ENCODE results near the gene COL20A1. TPM values are rescaled to one million over a fixed set of nuclear protein-coding genes. Genes with fewer than 3 reads are reported as not detected.
A peak's percentile ranks its signal among the peaks of the same experiment; 100 is the strongest.

The COL20A1 gene
- total and polyA plus RNA-seq, 2 donors, result 0.05 to 0.30 TPM

GRCh38 chr20:63265891-63266515, 27.0 kb upstream of the COL20A1 start:
- Histone ChIP-seq H3K4me3 (ENCODE audit: low read length in 2 of 2) (no peak overlapping the region), H3K4me1 (ENCODE audit: control insufficient read depth in 2 of 2, insufficient read depth in 2 of 2, low read length in 2 of 2) (peaks cover 0 to 10% of the 10 kb centered on the region in 2 donors), H3K27me3 (ENCODE audit: control insufficient read depth in 2 of 2, insufficient read depth in 1 of 2, low read length in 1 of 2) (peaks cover under 1 to 51% of the 10 kb centered on the region in 2 donors), H3K27ac (ENCODE audit: low read depth in 1 of 2, low read length in 1 of 2) (no peak overlapping the region), H3K36me3 (ENCODE audit: control insufficient read depth in 2 of 2, insufficient read depth in 2 of 2, low read length in 1 of 2) (no peaks in the 10 kb centered on the region), H3K9me3 (ENCODE audit: control insufficient read depth in 2 of 2, insufficient read depth in 1 of 2, low read length in 1 of 2) (no peaks in the 10 kb centered on the region)
- WGBS, result 84% methylated on average over 12 of the region's 12 CpGs
- DNase-seq (ENCODE audit: low read depth in 6 of 9, low spot score in 9 of 9), result no peak

- H3K9me3 ChIP-seq (ENCODE audit: control insufficient read depth in 2 of 2, insufficient read depth in 1 of 2, low read length in 1 of 2), result peaks cover 0 to 2% of the 10 kb centered on the region in 2 donors
- H3K4me3 ChIP-seq (ENCODE audit: low read length in 2 of 2), result no peak overlapping the region
- no peak overlapping the region for H3K27ac ChIP-seq (ENCODE audit: low read depth in 1 of 2, low read length in 1 of 2)
- H3K4me1 ChIP-seq (ENCODE audit: control insufficient read depth in 2 of 2, insufficient read depth in 2 of 2, low read length in 2 of 2), result peaks cover 0 to 10% of the 10 kb centered on the region in 2 donors
- no peak for DNase-seq (ENCODE audit: low read depth in 6 of 9, low spot score in 9 of 9)
- H3K27me3 ChIP-seq (ENCODE audit: control insufficient read depth in 2 of 2, insufficient read depth in 1 of 2, low read length in 1 of 2), result peaks cover 0 to 37% of the 10 kb centered on the region in 2 donors
- H3K36me3 ChIP-seq (ENCODE audit: control insufficient read depth in 2 of 2, insufficient read depth in 2 of 2, low read length in 1 of 2), result no peaks in the 10 kb centered on the region
- WGBS, result 67% methylated on average over 9 of the region's 9 CpGs
Measured at GRCh38 chr20:63267691-63268090, 25.3 kb upstream of the COL20A1 start.

GRCh38 chr20:63268256-63268655, 24.7 kb upstream of the COL20A1 start:
- WGBS, result 79% methylated on average over 7 of the region's 7 CpGs
- H3K9me3 ChIP-seq (ENCODE audit: control insufficient read depth in 2 of 2, insufficient read depth in 1 of 2, low read length in 1 of 2), result peaks cover 0 to 2% of the 10 kb centered on the region in 2 donors
- H3K27ac ChIP-seq (ENCODE audit: low read depth in 1 of 2, low read length in 1 of 2), result no peak overlapping the region
- H3K36me3 ChIP-seq (ENCODE audit: control insufficient read depth in 2 of 2, insufficient read depth in 2 of 2, low read length in 1 of 2), result no peaks in the 10 kb centered on the region
- H3K4me1 ChIP-seq (ENCODE audit: control insufficient read depth in 2 of 2, insufficient read depth in 2 of 2, low read length in 2 of 2), result peaks cover 2 to 10% of the 10 kb centered on the region in 2 donors
- no peak overlapping the region for H3K4me3 ChIP-seq (ENCODE audit: low read length in 2 of 2)
- DNase-seq (ENCODE audit: low read depth in 6 of 9, low spot score in 9 of 9), result no peak
- peaks cover 0 to 32% of the 10 kb centered on the region in 2 donors for H3K27me3 ChIP-seq (ENCODE audit: control insufficient read depth in 2 of 2, insufficient read depth in 1 of 2, low read length in 1 of 2)

GRCh38 chr20:63268671-63269439, 24.1 kb upstream of the COL20A1 start:
- Histone ChIP-seq H3K36me3 (ENCODE audit: control insufficient read depth in 2 of 2, insufficient read depth in 2 of 2, low read length in 1 of 2) (no peaks in the 10 kb centered on the region), H3K27ac (ENCODE audit: low read depth in 1 of 2, low read length in 1 of 2) (no peak overlapping the region), H3K9me3 (ENCODE audit: control insufficient read depth in 2 of 2, insufficient read depth in 1 of 2, low read length in 1 of 2) (peaks cover 0 to 2% of the 10 kb centered on the region in 2 donors), H3K4me1 (ENCODE audit: control insufficient read depth in 2 of 2, insufficient read depth in 2 of 2, low read length in 2 of 2) (peaks cover 8 to 14% of the 10 kb centered on the region in 2 donors), H3K27me3 (ENCODE audit: control insufficient read depth in 2 of 2, insufficient read depth in 1 of 2, low read length in 1 of 2) (peaks cover 0 to 30% of the 10 kb centered on the region in 2 donors), H3K4me3 (ENCODE audit: low read length in 2 of 2) (no peak overlapping the region)
- 59% methylated on average over 18 of the region's 18 CpGs for WGBS
- DNase-seq (ENCODE audit: low read depth in 6 of 9, low spot score in 9 of 9), result no peak

- Histone ChIP-seq H3K4me3 (ENCODE audit: low read length in 2 of 2) (no peak overlapping the region), H3K9me3 (ENCODE audit: control insufficient read depth in 2 of 2, insufficient read depth in 1 of 2, low read length in 1 of 2) (peaks cover 0 to 2% of the 10 kb centered on the region in 2 donors), H3K27ac (ENCODE audit: low read depth in 1 of 2, low read length in 1 of 2) (no peak overlapping the region), H3K4me1 (ENCODE audit: control insufficient read depth in 2 of 2, insufficient read depth in 2 of 2, low read length in 2 of 2) (peaks cover 9 to 16% of the 10 kb centered on the region in 2 donors), H3K36me3 (ENCODE audit: control insufficient read depth in 2 of 2, insufficient read depth in 2 of 2, low read length in 1 of 2) (no peaks in the 10 kb centered on the region), H3K27me3 (ENCODE audit: control insufficient read depth in 2 of 2, insufficient read depth in 1 of 2, low read length in 1 of 2) (peaks cover 0 to 24% of the 10 kb centered on the region in 2 donors)
- WGBS, result 96% methylated on average over 9 of the region's 9 CpGs
- DNase-seq (ENCODE audit: low read depth in 6 of 9, low spot score in 9 of 9), result no peak
Measured at GRCh38 chr20:63269724-63270123, 23.3 kb upstream of the COL20A1 start.

GRCh38 chr20:63270606-63271325, 22.2 kb upstream of the COL20A1 start:
- Histone ChIP-seq H3K36me3 (ENCODE audit: control insufficient read depth in 2 of 2, insufficient read depth in 2 of 2, low read length in 1 of 2) (peaks cover 4 to 6% of the 10 kb centered on the region in 2 donors), H3K9me3 (ENCODE audit: control insufficient read depth in 2 of 2, insufficient read depth in 1 of 2, low read length in 1 of 2) (peaks cover 0 to 2% of the 10 kb centered on the region in 2 donors), H3K27me3 (ENCODE audit: control insufficient read depth in 2 of 2, insufficient read depth in 1 of 2, low read length in 1 of 2) (peaks cover 0 to 24% of the 10 kb centered on the region in 2 donors), H3K4me3 (ENCODE audit: low read length in 2 of 2) (no peak overlapping the region), H3K27ac (ENCODE audit: low read depth in 1 of 2, low read length in 1 of 2) (no peak overlapping the region), H3K4me1 (ENCODE audit: control insufficient read depth in 2 of 2, insufficient read depth in 2 of 2, low read length in 2 of 2) (peaks cover 9 to 16% of the 10 kb centered on the region in 2 donors)
- WGBS, result 95% methylated on average over 9 of the region's 9 CpGs
- DNase-seq (ENCODE audit: low read depth in 6 of 9, low spot score in 9 of 9), result no peak

GRCh38 chr20:63272105-63273058, 20.6 kb upstream of the COL20A1 start, which contains the start of gene ARFGAP1:
Gene ARFGAP1 (plus strand): TSS chr20:63272813. CDS start chr20:63275581, 2,768 bp downstream.
- Histone ChIP-seq H3K27ac (ENCODE audit: low read depth in 1 of 2, low read length in 1 of 2) (no peak within 1 kb of the TSS), H3K4me3 (ENCODE audit: low read length in 2 of 2) (peak within 1 kb of the TSS; percentile 57 to 89), H3K36me3 (ENCODE audit: control insufficient read depth in 2 of 2, insufficient read depth in 2 of 2, low read length in 1 of 2) (peaks cover 20 to 21% of the 10 kb centered on the region in 2 donors), H3K4me1 (ENCODE audit: control insufficient read depth in 2 of 2, insufficient read depth in 2 of 2, low read length in 2 of 2) (peaks cover 9 to 16% of the 10 kb centered on the region in 2 donors), H3K9me3 (ENCODE audit: control insufficient read depth in 2 of 2, insufficient read depth in 1 of 2, low read length in 1 of 2) (peaks cover 0 to 2% of the 10 kb centered on the region in 2 donors), H3K27me3 (ENCODE audit: control insufficient read depth in 2 of 2, insufficient read depth in 1 of 2, low read length in 1 of 2) (peaks cover 0 to 20% of the 10 kb centered on the region in 2 donors)
- 1% methylated on average over 97 of the region's 97 CpGs for WGBS
- DNase-seq (ENCODE audit: low read depth in 6 of 9, low spot score in 9 of 9), result peak; percentile 65 to 91 (median 81)

GRCh38 chr20:63273059-63273579, 19.9 kb upstream of the COL20A1 start:
- Histone ChIP-seq H3K27me3 (ENCODE audit: control insufficient read depth in 2 of 2, insufficient read depth in 1 of 2, low read length in 1 of 2) (peaks cover 0 to 12% of the 10 kb centered on the region in 2 donors), H3K4me3 (ENCODE audit: low read length in 2 of 2) (peak overlapping the region; percentile 57 to 89), H3K27ac (ENCODE audit: low read depth in 1 of 2, low read length in 1 of 2) (no peak overlapping the region), H3K9me3 (ENCODE audit: control insufficient read depth in 2 of 2, insufficient read depth in 1 of 2, low read length in 1 of 2) (peaks cover 0 to 2% of the 10 kb centered on the region in 2 donors), H3K4me1 (ENCODE audit: control insufficient read depth in 2 of 2, insufficient read depth in 2 of 2, low read length in 2 of 2) (peaks cover 9 to 16% of the 10 kb centered on the region in 2 donors), H3K36me3 (ENCODE audit: control insufficient read depth in 2 of 2, insufficient read depth in 2 of 2, low read length in 1 of 2) (peaks cover 26 to 28% of the 10 kb centered on the region in 2 donors)
- WGBS, result under 1% methylated on average over 37 of the region's 37 CpGs
- DNase-seq (ENCODE audit: low read depth in 6 of 9, low spot score in 9 of 9), result no peak
